Measurements from ENCODE around the gene DOLPP1.

GRCh38 chr9:129135476-129135875 lies 54.6 kb downstream of the DOLPP1 start:
- TF ChIP-seq CTCF (conservative IDR thresholded peaks at IDR 0.05; ENCODE audit: low read depth, low read length) = no peak
- TF ChIP-seq EZH2phosphoT487 (IDR thresholded peaks at IDR 0.05; ENCODE audit: borderline replicate concordance, low read length) = no peak

Measured in PC-3 (cell line).